ENCODE results near the gene WIPF1.

Gene WIPF1

GRCh38 chr2:174597345-174598047 is at the start of gene WIPF1:
Gene WIPF1, minus strand, starts transcription at chr2:174597804. Its CDS starts 12,231 bp downstream, at chr2:174585573.
- Histone ChIP-seq H3K9me3 (ENCODE audit: control insufficient read depth, insufficient read depth, low read length) (0 out of 2 replicates have a peak, but pooled peaks cover 4% of the 10 kb centered on the region), H3K9ac (ENCODE audit: low read depth, low read length) (no peak within 1 kb of the TSS), H3K4me1 (ENCODE audit: insufficient read depth, low read length) (peaks cover 11% of the 10 kb centered on the region), H3K36me3 (ENCODE audit: insufficient read depth, low read length) (no peaks in the 10 kb centered on the region)

- 0 out of 2 replicates have a peak, but pooled peaks cover 4% of the 10 kb centered on the region for H3K9me3 ChIP-seq (ENCODE audit: control insufficient read depth, insufficient read depth, low read length)
- H3K36me3 ChIP-seq (ENCODE audit: insufficient read depth, low read length) = no peaks in the 10 kb centered on the region
- H3K9ac ChIP-seq (ENCODE audit: low read depth, low read length) = no peak overlapping the region
- no peaks in the 10 kb centered on the region for H3K4me1 ChIP-seq (ENCODE audit: insufficient read depth, low read length)
Observed at GRCh38 chr2:174645296-174645695, 47.7 kb upstream of the WIPF1 start.

DNA sequence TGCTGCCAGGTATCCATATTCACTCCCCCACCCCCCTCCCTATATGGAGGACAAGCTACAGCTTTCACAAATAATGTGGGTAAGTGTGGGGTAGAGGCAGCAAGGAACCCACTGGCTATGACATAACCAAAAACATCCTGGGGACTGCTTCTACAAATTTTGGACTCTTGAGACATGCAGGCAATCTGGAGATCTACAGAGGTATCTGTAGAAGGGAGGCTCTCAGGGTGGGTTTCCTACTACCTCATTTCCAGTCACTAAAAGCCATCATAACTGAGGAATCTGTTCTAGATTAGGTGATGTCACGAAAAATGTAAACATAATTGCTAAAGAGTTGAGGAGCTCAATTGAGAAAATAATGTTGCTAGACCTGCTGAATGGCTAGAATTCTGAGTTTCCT is 46.8 kb upstream of the WIPF1 start:
- no peaks in the 10 kb centered on the region for H3K36me3 ChIP-seq (ENCODE audit: insufficient read depth, low read length)
- H3K9me3 ChIP-seq (ENCODE audit: control insufficient read depth, insufficient read depth, low read length) = 0 out of 2 replicates have a peak, but pooled peaks cover 3% of the 10 kb centered on the region
- no peak overlapping the region for H3K9ac ChIP-seq (ENCODE audit: low read depth, low read length)
- H3K4me1 ChIP-seq (ENCODE audit: insufficient read depth, low read length) = no peaks in the 10 kb centered on the region

DNA sequence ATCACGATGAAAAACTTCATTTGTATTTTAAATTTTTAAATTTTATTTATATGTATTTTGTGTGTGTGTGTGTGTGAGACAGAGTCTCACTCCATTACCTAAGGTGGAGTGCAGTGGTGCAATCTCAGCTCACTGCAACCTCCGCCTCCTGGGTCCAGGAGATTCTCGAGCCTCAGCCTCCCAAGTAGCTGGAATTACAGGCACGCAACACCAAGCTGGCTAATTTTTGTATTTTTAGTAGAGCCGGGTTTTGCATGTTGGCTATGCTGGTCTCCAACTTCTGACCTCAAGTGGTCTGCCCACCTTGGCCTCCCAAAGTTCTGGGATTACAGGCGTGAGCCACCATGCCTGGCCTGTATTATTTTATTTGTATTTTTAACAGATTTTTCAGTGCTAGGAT is 45.8 kb upstream of the WIPF1 start:
- H3K36me3 ChIP-seq (ENCODE audit: insufficient read depth, low read length) = no peaks in the 10 kb centered on the region
- H3K4me1 ChIP-seq (ENCODE audit: insufficient read depth, low read length) = no peaks in the 10 kb centered on the region
- no peaks in the 10 kb centered on the region for H3K9me3 ChIP-seq (ENCODE audit: control insufficient read depth, insufficient read depth, low read length)
- no peak overlapping the region for H3K9ac ChIP-seq (ENCODE audit: low read depth, low read length)

GRCh38 chr2:174641168-174641567 is 43.6 kb upstream of the WIPF1 start:
- Histone ChIP-seq H3K4me1 (ENCODE audit: insufficient read depth, low read length) (no peaks in the 10 kb centered on the region), H3K36me3 (ENCODE audit: insufficient read depth, low read length) (no peaks in the 10 kb centered on the region), H3K9ac (ENCODE audit: low read depth, low read length) (no peak overlapping the region), H3K9me3 (ENCODE audit: control insufficient read depth, insufficient read depth, low read length) (no peaks in the 10 kb centered on the region)

DNA sequence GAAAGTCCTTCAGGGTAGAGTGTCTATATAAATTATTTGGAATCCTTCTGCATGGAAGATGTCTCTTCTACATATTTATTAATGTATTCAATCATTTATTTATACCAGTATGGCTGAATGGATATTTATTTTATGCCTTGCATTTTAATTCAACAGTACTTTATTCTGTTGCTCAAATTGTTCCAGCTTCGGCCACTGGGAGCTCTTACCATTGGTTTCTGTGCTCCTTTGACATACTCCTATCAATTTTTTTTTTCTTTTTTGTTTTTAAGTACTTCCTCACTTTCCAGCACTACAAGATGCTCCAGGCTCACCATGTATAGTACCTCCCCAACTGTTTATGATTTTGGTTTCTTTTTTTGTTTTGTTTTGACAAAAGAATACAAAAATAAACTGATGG is 39.4 kb upstream of the WIPF1 start:
- no peak overlapping the region for H3K9ac ChIP-seq (ENCODE audit: low read depth, low read length)
- H3K36me3 ChIP-seq (ENCODE audit: insufficient read depth, low read length) = no peaks in the 10 kb centered on the region
- H3K9me3 ChIP-seq (ENCODE audit: control insufficient read depth, insufficient read depth, low read length) = no peaks in the 10 kb centered on the region
- H3K4me1 ChIP-seq (ENCODE audit: insufficient read depth, low read length) = peaks cover 9% of the 10 kb centered on the region

DNA sequence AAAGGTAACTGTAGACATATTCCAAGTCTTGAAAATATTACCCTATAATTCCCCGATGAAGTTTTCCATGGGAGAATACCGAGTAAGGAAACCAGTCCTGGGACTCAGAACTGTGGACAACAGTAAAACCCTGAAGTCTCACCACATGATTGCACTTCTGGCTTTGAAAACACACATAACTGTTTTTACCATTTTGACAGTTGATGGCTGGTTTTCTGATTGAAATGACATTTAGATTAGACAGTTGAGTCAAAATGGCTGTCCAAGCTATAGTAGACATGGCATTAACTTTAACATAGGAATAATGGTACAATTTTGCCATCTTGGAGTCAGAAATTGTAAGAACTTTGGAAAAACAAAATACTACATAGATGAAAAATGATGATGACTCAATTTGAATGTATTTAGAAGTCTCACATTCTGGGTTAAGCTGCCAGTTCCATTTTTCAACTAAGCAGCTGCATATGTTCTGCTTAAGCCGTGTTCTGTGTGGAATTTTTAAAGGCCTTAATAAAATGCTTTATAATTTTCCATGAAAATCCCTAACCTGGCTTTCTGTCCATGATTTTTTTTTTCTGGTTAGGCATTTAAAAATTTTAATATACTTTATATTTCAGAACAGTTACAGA is 38.3 kb upstream of the WIPF1 start:
- H3K9me3 ChIP-seq (ENCODE audit: control insufficient read depth, insufficient read depth, low read length) = no peaks in the 10 kb centered on the region
- H3K4me1 ChIP-seq (ENCODE audit: insufficient read depth, low read length) = peaks cover 9% of the 10 kb centered on the region
- no peak overlapping the region for H3K9ac ChIP-seq (ENCODE audit: low read depth, low read length)
- H3K36me3 ChIP-seq (ENCODE audit: insufficient read depth, low read length) = no peaks in the 10 kb centered on the region

GRCh38 chr2:174635015-174635593 is 37.5 kb upstream of the WIPF1 start:
- H3K9ac ChIP-seq (ENCODE audit: low read depth, low read length) = no peak overlapping the region
- no peaks in the 10 kb centered on the region for H3K9me3 ChIP-seq (ENCODE audit: control insufficient read depth, insufficient read depth, low read length)
- H3K36me3 ChIP-seq (ENCODE audit: insufficient read depth, low read length) = no peaks in the 10 kb centered on the region
- H3K4me1 ChIP-seq (ENCODE audit: insufficient read depth, low read length) = peaks cover 9% of the 10 kb centered on the region

DNA sequence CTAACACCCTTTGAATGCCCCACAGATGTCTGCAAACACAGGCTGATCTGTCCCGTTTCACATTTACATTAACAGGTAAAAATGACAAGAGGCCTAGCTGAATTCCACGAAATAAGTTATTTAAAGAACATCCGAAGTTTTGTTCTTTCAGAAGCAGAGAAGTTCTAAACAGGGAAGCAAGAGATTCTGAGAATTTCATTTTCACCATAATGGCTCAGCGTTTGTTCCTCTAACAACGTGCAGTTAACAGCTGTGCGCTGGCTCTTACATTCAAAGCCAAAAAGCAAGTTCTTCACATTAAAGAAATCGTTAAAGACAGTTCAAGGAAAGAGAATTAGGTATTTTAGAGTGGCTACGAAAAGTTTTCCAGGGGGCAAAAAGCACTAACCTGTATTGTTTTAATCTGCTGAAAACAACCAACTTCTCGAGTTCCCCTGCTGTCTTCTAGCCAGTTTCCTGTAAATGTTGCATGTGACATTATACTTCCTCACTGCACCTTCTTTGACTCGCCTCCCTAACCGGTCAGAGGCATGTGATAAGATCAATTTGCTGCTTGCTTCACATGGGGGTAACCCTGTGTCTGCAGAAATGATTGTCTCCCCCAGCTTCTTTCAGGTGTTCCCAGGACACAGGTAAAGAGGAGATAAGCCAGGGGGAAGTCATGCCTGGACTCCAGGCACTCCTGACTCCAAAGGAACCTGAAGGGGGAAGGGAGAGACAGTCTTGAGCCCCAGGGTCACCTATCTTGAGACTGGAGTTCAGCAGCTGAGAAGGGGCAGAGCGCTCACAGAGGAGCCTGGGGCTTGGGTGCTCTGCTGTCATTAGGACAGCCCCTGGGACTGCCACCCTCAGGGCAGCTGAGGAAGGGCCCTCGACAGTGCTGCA is 36.8 kb upstream of the WIPF1 start:
- Histone ChIP-seq H3K9me3 (ENCODE audit: control insufficient read depth, insufficient read depth, low read length) (no peaks in the 10 kb centered on the region), H3K9ac (ENCODE audit: low read depth, low read length) (no peak overlapping the region), H3K36me3 (ENCODE audit: insufficient read depth, low read length) (no peaks in the 10 kb centered on the region), H3K4me1 (ENCODE audit: insufficient read depth, low read length) (peaks cover 9% of the 10 kb centered on the region)

DNA sequence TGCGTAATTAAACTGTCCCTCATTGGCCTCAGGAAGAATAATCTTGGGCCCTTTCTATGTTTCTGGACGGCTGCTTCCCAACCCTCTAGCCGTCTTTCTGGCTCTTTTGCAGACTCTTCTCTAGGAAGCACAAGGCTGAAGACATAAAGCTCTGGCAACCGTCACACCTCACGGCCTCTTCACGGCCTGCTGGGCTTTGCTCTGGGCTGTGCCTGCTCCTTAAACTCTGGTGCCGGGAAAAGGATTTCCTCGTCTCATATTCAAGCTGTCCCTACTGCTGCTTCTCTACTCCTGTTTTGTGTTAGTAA is 36.0 kb upstream of the WIPF1 start:
- H3K4me1 ChIP-seq (ENCODE audit: insufficient read depth, low read length) = peaks cover 9% of the 10 kb centered on the region
- no peaks in the 10 kb centered on the region for H3K9me3 ChIP-seq (ENCODE audit: control insufficient read depth, insufficient read depth, low read length)
- H3K9ac ChIP-seq (ENCODE audit: low read depth, low read length) = no peak overlapping the region
- no peaks in the 10 kb centered on the region for H3K36me3 ChIP-seq (ENCODE audit: insufficient read depth, low read length)

DNA sequence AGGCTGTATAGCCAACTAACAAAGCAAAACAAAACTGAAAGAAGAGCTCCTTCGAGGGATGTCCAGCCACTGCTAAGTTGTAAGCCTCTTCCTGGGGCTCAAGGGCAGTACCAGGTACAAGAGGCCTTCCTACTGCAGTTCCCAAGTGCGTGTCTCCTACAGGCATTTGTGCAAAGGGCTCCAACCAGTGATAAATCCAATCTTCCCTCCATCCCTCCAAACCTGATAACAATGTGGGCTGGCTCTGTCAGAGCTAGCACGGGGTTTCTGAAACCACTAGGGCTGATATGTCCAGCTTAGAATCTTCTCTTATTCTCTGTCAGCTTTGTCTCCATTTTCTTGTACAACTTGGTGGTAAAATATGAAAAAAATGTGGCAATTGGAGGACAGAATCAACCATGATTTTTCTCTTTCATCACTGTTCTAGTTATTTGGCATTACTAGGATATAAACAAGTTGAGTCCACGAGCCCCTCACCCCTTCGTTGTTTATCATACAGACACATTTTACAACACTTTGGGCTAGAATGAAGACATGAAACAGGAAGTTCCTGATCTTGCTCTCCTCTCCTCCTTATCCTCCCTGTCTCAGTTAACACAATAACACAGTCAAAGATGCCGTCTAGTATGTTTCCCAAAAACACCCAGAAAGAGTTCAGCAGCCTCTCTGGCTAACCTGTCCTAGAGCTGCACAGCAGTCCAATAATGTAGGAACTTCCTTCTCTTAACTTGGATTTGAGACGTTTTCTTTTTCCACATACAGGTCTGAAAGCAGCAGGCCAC is 35.4 kb upstream of the WIPF1 start:
- H3K9ac ChIP-seq (ENCODE audit: low read depth, low read length) = no peak overlapping the region
- peaks cover 9% of the 10 kb centered on the region for H3K4me1 ChIP-seq (ENCODE audit: insufficient read depth, low read length)
- no peaks in the 10 kb centered on the region for H3K9me3 ChIP-seq (ENCODE audit: control insufficient read depth, insufficient read depth, low read length)

DNA sequence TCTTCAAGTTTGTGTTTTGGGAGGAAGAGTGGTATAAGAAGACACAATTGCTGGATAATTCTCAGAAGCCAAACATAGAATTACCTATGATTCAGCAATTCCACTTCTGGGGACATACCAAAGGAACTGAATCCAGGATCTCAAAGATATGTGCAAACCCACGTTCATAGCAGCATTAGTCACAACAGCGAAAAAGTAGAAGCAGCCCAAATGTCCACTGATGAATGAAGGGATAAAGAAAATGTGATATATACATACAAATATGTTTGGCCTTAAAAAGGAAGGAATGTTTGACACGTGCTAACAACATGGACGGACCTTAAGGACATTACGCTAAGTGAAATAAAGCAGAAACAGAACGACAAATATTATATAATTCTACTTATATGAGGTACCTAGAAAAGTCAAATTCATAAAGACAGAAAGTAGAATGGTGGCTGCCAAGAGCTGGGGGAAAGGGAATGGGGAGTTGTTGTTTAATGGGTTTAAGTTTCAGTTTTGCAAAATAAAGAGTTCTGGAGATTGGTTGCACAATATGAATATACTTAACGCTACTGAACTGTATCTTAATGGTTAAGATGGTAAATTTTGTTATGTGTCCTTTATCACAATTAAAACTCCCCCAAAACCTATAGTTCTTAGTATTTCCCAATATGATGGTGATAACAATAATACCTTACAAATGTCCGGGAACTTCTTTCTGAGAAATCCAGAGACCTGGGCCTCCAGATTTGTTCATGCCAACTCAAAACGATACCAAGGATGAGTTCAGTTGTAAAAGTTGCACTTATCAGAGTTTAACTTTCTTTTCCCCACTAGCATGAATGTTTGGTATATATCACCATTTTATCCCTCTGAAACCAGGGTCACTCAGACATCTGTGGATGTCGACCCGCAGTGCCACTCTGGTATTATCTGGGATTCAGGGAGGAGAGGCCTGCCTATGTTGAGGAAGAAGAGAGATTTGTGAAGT is 33.7 kb upstream of the WIPF1 start:
- Histone ChIP-seq H3K4me1 (ENCODE audit: insufficient read depth, low read length) (peaks cover 9% of the 10 kb centered on the region), H3K9me3 (ENCODE audit: control insufficient read depth, insufficient read depth, low read length) (no peaks in the 10 kb centered on the region), H3K36me3 (ENCODE audit: insufficient read depth, low read length) (no peaks in the 10 kb centered on the region; the same call in 1 of the 2 replicates), H3K9ac (ENCODE audit: low read depth, low read length) (no peak overlapping the region)

More for the DNA sequence above, 35.4 kb upstream of the WIPF1 start:
- H3K36me3 ChIP-seq (ENCODE audit: insufficient read depth, low read length) = no peaks in the 10 kb centered on the region; the same call in 1 of the 2 replicates

DNA sequence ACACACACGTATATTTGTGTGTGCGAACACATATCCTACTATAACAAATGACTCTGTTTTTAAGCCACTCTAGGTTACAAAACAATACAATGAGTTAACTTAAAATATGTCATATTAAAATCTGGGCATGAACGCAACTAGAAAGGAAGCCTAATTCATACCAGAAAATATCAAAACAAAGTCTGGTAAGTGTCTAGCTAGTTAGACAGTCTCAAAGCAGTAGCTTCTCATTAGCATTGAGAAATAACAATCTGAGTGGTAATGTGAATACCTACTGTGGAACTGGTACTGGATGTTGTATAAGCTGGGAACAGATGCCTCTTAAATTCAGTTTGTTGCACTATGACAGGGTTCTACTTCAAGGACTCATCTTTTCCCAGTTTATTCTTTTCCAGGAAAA is 32.5 kb upstream of the WIPF1 start:
- Histone ChIP-seq H3K9ac (ENCODE audit: low read depth, low read length) (no peak overlapping the region), H3K4me1 (ENCODE audit: insufficient read depth, low read length) (peaks cover 7% of the 10 kb centered on the region), H3K9me3 (ENCODE audit: control insufficient read depth, insufficient read depth, low read length) (no peaks in the 10 kb centered on the region), H3K36me3 (ENCODE audit: insufficient read depth, low read length) (no peaks in the 10 kb centered on the region; the same call in 1 of the 2 replicates)
